ENCODE measurements around the gene GORASP1.

The GORASP1 gene

GRCh38 chr3:39108200-39108710 is 828 bp upstream of the GORASP1 start:
- H3K27me3 ChIP-seq (ENCODE audit: control insufficient read depth in 1 of 2, insufficient read depth in 2 of 2, low read length in 2 of 2): no peaks in the 10 kb centered on the region
- no peaks in the 10 kb centered on the region for H3K9me3 ChIP-seq (ENCODE audit: control insufficient read depth in 2 of 2, low read length in 2 of 2)
- peaks cover 0 to 2% of the 10 kb centered on the region in 2 donors for H3K36me3 ChIP-seq (ENCODE audit: control insufficient read depth in 2 of 2, insufficient read depth in 2 of 2, low read length in 2 of 2)
- H3K9ac ChIP-seq (ENCODE audit: low read length in 2 of 2): peak overlapping the region; percentile 86 to 90
- peak overlapping the region; percentile 83 to 91 for H3K4me3 ChIP-seq (ENCODE audit: low read length in 2 of 2)
- H3K27ac ChIP-seq (ENCODE audit: low read length): peak overlapping the region; percentile 90
- peaks cover 41% of the 10 kb centered on the region for H3K4me1 ChIP-seq (ENCODE audit: control insufficient read depth, insufficient read depth, low read length)

GRCh38 chr3:39106851-39107387 is 508 bp downstream of the GORASP1 start:
- peaks cover 46% of the 10 kb centered on the region for H3K4me1 ChIP-seq (ENCODE audit: control insufficient read depth, insufficient read depth, low read length)
- peaks cover 0 to 2% of the 10 kb centered on the region in 2 donors for H3K36me3 ChIP-seq (ENCODE audit: control insufficient read depth in 2 of 2, insufficient read depth in 2 of 2, low read length in 2 of 2)
- H3K27me3 ChIP-seq (ENCODE audit: control insufficient read depth in 1 of 2, insufficient read depth in 2 of 2, low read length in 2 of 2): no peaks in the 10 kb centered on the region
- peak overlapping the region; percentile 90 for H3K27ac ChIP-seq (ENCODE audit: low read length)
- peak overlapping the region; percentile 83 to 91 for H3K4me3 ChIP-seq (ENCODE audit: low read length in 2 of 2)
- H3K9ac ChIP-seq (ENCODE audit: low read length in 2 of 2): peak overlapping the region; percentile 86 to 90
- H3K9me3 ChIP-seq (ENCODE audit: control insufficient read depth in 2 of 2, low read length in 2 of 2): no peaks in the 10 kb centered on the region

- Histone ChIP-seq H3K4me3 (ENCODE audit: low read length in 2 of 2) (peak overlapping the region; percentile 83 to 91), H3K27me3 (ENCODE audit: control insufficient read depth in 1 of 2, insufficient read depth in 2 of 2, low read length in 2 of 2) (no peaks in the 10 kb centered on the region), H3K27ac (ENCODE audit: low read length) (peak overlapping the region; percentile 90), H3K9ac (ENCODE audit: low read length in 2 of 2) (peak overlapping the region; percentile 86 to 90), H3K9me3 (ENCODE audit: control insufficient read depth in 2 of 2, low read length in 2 of 2) (no peaks in the 10 kb centered on the region), H3K36me3 (ENCODE audit: control insufficient read depth in 2 of 2, insufficient read depth in 2 of 2, low read length in 2 of 2) (peaks cover 0 to 2% of the 10 kb centered on the region in 2 donors), H3K4me1 (ENCODE audit: control insufficient read depth, insufficient read depth, low read length) (peaks cover 49% of the 10 kb centered on the region)
Measured at GRCh38 chr3:39106281-39106811, 1.1 kb downstream of the GORASP1 start.

- Histone ChIP-seq H3K36me3 (ENCODE audit: control insufficient read depth in 2 of 2, insufficient read depth in 2 of 2, low read length in 2 of 2) (peaks cover under 1 to 3% of the 10 kb centered on the region in 2 donors), H3K4me1 (ENCODE audit: control insufficient read depth, insufficient read depth, low read length) (peaks cover 49% of the 10 kb centered on the region), H3K27ac (ENCODE audit: low read length) (no peak overlapping the region), H3K4me3 (ENCODE audit: low read length in 2 of 2) (peak overlapping the region; percentile 83 to 91), H3K9ac (ENCODE audit: low read length in 2 of 2) (peak overlapping the region; percentile 3 to 86), H3K9me3 (ENCODE audit: control insufficient read depth in 2 of 2, low read length in 2 of 2) (no peaks in the 10 kb centered on the region), H3K27me3 (ENCODE audit: control insufficient read depth in 1 of 2, insufficient read depth in 2 of 2, low read length in 2 of 2) (no peaks in the 10 kb centered on the region)
Measured at GRCh38 chr3:39105687-39106063, 1.8 kb downstream of the GORASP1 start.

GRCh38 chr3:39104961-39105686 is 2.3 kb downstream of the GORASP1 start:
- Histone ChIP-seq H3K9me3 (ENCODE audit: control insufficient read depth in 2 of 2, low read length in 2 of 2) (no peaks in the 10 kb centered on the region), H3K27me3 (ENCODE audit: control insufficient read depth in 1 of 2, insufficient read depth in 2 of 2, low read length in 2 of 2) (no peaks in the 10 kb centered on the region), H3K36me3 (ENCODE audit: control insufficient read depth in 2 of 2, insufficient read depth in 2 of 2, low read length in 2 of 2) (peaks cover under 1 to 5% of the 10 kb centered on the region in 2 donors), H3K4me3 (ENCODE audit: low read length in 2 of 2) (peak overlapping the region; percentile 22 to 83), H3K4me1 (ENCODE audit: control insufficient read depth, insufficient read depth, low read length) (peaks cover 49% of the 10 kb centered on the region), H3K27ac (ENCODE audit: low read length) (no peak overlapping the region), H3K9ac (ENCODE audit: low read length in 2 of 2) (peak overlapping the region in 1 of 2 donors; percentile 3)

GRCh38 chr3:39103791-39104552 is 3.5 kb downstream of the GORASP1 start:
- peaks cover 12 to 17% of the 10 kb centered on the region in 2 donors for H3K36me3 ChIP-seq (ENCODE audit: control insufficient read depth in 2 of 2, insufficient read depth in 2 of 2, low read length in 2 of 2)
- no peaks in the 10 kb centered on the region for H3K27me3 ChIP-seq (ENCODE audit: control insufficient read depth in 1 of 2, insufficient read depth in 2 of 2, low read length in 2 of 2)
- no peak overlapping the region for H3K9ac ChIP-seq (ENCODE audit: low read length in 2 of 2)
- no peak overlapping the region for H3K4me3 ChIP-seq (ENCODE audit: low read length in 2 of 2)
- no peaks in the 10 kb centered on the region for H3K9me3 ChIP-seq (ENCODE audit: control insufficient read depth in 2 of 2, low read length in 2 of 2)
- no peak overlapping the region for H3K27ac ChIP-seq (ENCODE audit: low read length)
- peaks cover 49% of the 10 kb centered on the region for H3K4me1 ChIP-seq (ENCODE audit: control insufficient read depth, insufficient read depth, low read length)

- Histone ChIP-seq H3K9me3 (ENCODE audit: control insufficient read depth in 2 of 2, low read length in 2 of 2) (no peaks in the 10 kb centered on the region), H3K27me3 (ENCODE audit: control insufficient read depth in 1 of 2, insufficient read depth in 2 of 2, low read length in 2 of 2) (no peaks in the 10 kb centered on the region), H3K27ac (ENCODE audit: low read length) (no peak overlapping the region), H3K9ac (ENCODE audit: low read length in 2 of 2) (no peak overlapping the region), H3K36me3 (ENCODE audit: control insufficient read depth in 2 of 2, insufficient read depth in 2 of 2, low read length in 2 of 2) (peaks cover 17 to 23% of the 10 kb centered on the region in 2 donors), H3K4me1 (ENCODE audit: control insufficient read depth, insufficient read depth, low read length) (peaks cover 48% of the 10 kb centered on the region), H3K4me3 (ENCODE audit: low read length in 2 of 2) (no peak overlapping the region)
Measured at GRCh38 chr3:39103324-39103693, 4.1 kb downstream of the GORASP1 start.

GRCh38 chr3:39102504-39103323 is 4.7 kb downstream of the GORASP1 start:
- Histone ChIP-seq H3K4me1 (ENCODE audit: control insufficient read depth, insufficient read depth, low read length) (peaks cover 42% of the 10 kb centered on the region), H3K4me3 (ENCODE audit: low read length in 2 of 2) (no peak overlapping the region), H3K9me3 (ENCODE audit: control insufficient read depth in 2 of 2, low read length in 2 of 2) (no peaks in the 10 kb centered on the region), H3K27me3 (ENCODE audit: control insufficient read depth in 1 of 2, insufficient read depth in 2 of 2, low read length in 2 of 2) (no peaks in the 10 kb centered on the region), H3K36me3 (ENCODE audit: control insufficient read depth in 2 of 2, insufficient read depth in 2 of 2, low read length in 2 of 2) (peaks cover 22 to 29% of the 10 kb centered on the region in 2 donors), H3K27ac (ENCODE audit: low read length) (no peak overlapping the region), H3K9ac (ENCODE audit: low read length in 2 of 2) (no peak overlapping the region)

- H3K27ac ChIP-seq (ENCODE audit: low read length): no peak overlapping the region
- no peak overlapping the region for H3K9ac ChIP-seq (ENCODE audit: low read length in 2 of 2)
- H3K9me3 ChIP-seq (ENCODE audit: control insufficient read depth in 2 of 2, low read length in 2 of 2): no peaks in the 10 kb centered on the region
- no peak overlapping the region for H3K4me3 ChIP-seq (ENCODE audit: low read length in 2 of 2)
- peaks cover 32 to 42% of the 10 kb centered on the region in 2 donors for H3K36me3 ChIP-seq (ENCODE audit: control insufficient read depth in 2 of 2, insufficient read depth in 2 of 2, low read length in 2 of 2)
- H3K4me1 ChIP-seq (ENCODE audit: control insufficient read depth, insufficient read depth, low read length): peaks cover 33% of the 10 kb centered on the region
- no peaks in the 10 kb centered on the region for H3K27me3 ChIP-seq (ENCODE audit: control insufficient read depth in 1 of 2, insufficient read depth in 2 of 2, low read length in 2 of 2)
Measured at GRCh38 chr3:39101022-39101689, 6.3 kb downstream of the GORASP1 start.

Measured in stomach smooth muscle (tissue), 2 donors.